RPMI8226 (cell line): ENCODE data around the gene ICE2.
"Not testable (repeated sequence)": the region's sequence is repeated elsewhere in the genome, so short reads cannot be mapped to it uniquely, and the experiment has no call there.

ENCODE experiments used
- DNase-seq: peaks from one replicate; pipeline ENCODE4 v3.0.0-alpha.2; 2015

ICE2 gene

DNA sequence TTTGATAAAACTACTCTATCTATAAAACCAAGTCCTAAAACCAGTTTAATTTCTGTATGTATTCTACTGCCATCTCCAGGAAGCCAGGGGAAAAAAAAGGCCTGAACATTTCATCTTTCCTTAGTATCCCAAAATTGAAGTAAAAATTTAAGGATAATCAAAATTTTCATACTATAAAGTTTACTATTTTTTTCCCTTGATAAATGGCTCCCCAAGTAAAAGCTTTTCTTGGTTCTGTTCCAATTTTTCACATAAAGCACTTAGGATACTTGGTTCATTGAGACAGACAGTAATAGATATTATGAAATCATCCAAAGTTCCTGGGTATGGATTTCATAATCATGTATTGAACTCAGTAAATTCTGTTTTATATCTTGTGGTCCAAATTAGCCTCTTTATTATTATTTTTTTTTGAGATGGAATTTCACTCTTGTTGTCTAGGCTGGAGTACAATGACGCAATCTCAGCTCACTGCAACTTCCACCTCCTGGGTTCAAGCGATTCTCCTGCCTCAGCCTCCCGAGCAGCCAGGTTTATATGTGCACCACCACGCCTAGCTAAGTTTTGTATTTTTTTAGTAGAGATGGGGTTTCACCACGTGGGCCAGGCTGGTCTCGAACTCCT, 34.5 kb downstream of the ICE2 start:
- no peak for DNase-seq

DNA sequence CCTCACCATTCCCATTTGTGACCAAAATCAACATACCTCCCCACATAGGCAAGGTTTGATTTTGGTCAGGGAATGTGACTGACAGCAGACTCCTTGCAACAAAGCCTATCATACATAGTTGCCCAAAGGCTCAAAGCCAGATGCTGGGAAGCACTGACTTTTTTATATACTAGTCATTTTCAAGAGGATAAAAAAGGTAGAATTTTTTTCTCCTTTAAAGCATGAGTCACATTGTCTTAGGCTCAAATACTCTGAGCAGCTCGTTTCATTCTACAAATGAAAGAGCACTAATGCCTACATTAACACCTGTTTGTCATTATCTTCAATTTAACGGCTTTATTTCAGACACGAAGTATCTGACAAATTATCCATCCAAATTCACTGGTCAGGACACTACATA, 36.2 kb downstream of the ICE2 start:
- DNase-seq = no peak

DNA sequence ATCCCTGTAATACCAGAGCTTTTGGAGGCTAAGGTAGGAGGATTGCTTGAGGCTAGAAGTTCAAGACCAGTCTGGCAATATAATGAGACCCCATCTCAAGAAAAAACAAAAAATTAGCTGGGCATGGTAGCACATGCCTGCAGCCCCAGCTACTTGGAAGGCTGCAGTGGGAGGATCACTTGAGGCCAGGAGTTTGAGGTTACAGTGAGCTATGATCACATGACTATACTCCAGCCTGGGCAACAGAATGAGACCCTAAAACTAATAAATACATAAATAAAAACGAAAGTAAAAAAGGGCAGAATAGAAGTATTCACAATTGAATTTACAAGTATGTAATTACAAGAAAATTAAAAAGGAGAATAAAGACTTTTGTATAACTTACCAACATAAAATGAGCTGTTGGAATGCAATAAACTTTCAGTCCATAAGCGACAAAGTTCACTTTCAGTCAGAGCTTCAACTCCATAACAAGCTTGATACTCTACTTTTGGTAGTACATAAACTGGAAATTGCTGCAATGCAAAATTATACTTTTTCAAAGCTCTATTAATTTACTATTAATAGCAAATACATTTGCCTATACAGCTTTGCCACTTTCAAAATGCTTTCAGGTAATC, 36.8 kb downstream of the ICE2 start:
- DNase-seq = no peak

DNA sequence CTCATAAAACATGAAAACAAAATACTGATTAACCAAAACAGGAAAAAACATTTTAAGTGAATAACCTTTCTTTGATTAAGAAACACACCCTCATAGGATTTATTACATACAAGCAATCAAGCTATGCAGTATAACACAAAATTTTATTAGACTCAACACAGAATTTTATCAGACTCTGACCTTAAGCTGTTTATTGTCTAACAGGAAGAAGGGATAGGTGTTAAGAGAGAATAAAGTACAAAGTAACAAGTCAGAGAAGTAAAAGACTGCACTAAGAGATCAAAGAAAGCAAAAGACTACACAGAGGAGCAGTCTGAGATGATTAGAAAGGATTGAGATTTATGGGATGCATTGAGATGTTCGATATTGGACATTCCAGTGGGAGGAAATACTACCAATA, 37.6 kb downstream of the ICE2 start:
- DNase-seq = no peak

DNA sequence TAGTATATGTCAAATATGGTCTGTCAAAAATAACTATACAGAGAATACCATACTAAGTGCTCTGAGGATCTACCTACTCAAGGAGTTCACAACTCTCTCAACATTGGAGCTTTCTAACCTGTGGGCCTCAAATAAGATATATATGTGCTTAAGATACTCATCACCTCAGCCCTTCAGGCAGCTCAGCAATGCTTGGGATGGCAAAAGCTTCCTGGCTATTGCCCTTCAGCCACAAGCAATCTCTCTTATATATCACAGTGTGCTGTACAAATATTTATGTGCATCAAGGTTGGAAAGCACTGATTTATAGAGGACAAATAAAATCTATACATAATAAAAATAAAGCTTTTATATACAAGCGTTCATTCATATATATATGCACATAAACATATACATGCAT, 40.3 kb downstream of the ICE2 start:
- DNase-seq = no peak

DNA sequence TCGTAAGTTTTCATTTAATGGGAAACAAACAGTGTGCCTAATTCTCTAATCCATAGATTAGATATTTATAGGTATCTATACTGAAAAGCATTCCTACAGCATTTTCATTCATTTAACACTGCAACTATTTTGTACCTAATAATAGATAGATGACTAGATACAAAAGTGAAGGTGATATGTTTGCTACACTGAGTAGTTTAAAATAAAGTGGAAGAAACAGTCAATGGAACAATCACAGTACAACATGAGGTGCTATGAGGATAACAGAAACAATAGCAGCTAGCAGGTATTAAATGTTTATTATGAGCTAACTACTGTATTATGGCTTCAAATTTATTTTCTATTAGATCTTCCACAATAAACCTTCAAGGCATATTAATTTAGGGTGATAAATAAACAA, 50.0 kb downstream of the ICE2 start:
- no peak for DNase-seq

DNA sequence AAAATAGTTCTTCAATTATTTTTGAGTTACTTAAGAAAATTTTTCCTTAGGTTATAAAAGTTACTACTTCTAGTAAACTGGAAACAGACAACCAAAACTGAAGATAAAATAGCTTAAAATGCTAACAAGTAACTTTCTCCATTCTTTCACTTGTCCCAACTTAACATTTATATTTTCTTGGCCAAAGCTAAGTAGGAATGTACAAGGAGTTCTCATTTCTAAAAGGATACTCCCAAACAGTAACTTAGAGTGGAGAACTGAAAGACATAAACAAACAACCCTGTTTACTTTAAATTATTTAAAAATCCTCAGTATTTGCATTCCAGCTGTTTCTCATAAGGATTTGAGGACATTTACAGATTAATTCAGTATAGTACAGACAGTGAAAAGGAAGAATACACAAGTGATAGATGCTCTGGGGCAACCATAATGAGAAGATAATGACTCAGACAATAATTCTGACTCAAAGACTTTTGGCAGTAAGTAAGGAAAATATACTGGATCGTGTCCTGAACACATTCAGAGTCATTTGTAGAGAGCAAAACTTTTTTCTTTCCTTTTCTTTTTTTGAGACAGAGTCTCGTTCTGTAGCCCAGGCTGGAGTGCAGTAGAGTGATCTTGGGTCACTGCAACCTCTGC, 52.0 kb downstream of the ICE2 start:
- no peak for DNase-seq

DNA sequence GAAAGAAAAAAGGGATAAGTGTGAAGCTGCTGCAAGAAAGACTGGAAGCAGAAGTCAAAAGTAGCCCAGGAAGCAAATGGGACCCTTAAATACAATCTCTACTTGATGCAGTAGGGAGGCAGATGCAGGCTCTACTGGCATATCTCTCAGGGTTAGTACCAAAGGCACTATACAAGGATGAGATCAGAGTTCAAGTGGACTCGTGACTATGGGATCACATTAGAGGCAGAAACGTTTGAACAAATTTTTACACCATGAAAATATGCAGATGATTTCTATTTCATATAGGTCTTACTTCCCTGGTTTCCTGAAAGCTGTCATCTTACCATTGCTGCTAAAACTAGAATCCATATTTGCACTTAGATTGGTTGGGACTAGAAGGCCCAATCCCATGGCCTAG, 53.5 kb downstream of the ICE2 start:
- DNase-seq = no peak

DNA sequence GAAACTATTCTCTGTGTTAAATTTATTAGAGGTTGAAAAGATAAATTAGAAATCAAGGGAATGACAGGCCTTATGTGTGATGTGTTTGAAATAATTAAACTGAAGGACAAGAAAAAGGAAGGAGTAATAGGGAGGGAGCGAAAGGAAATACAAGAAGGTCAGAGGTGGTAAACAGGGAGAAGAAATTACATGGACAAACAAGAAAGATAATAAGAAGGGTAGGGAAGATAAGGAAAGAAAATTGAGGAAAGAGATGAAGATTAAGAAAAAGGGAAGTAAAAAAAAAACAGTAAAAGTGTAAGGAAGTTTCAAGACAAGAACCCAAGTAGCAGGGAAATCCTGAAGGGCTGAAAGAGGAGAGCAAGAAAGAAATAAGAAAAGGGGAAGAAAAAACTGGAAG, 54.9 kb downstream of the ICE2 start:
- no peak for DNase-seq

DNA sequence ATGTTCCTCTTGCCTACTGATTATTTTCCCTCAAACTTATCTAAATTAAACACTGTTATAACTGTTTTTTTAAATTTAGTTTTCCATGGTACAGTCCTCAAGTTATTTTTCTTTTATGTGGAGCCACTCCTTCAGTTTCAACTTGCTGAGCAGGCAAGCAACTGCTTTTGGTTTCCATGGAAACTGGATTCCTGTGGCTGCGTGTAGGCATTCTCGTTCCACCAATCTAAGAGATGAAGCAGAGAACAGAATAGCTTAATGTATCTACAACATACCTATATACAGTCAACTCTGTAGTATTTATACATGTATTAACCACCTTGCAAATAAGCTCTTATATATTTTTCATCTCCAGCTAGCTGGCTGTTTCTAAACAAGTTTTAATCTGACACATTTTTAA, 55.4 kb downstream of the ICE2 start:
- peak; percentile 88 for DNase-seq

DNA sequence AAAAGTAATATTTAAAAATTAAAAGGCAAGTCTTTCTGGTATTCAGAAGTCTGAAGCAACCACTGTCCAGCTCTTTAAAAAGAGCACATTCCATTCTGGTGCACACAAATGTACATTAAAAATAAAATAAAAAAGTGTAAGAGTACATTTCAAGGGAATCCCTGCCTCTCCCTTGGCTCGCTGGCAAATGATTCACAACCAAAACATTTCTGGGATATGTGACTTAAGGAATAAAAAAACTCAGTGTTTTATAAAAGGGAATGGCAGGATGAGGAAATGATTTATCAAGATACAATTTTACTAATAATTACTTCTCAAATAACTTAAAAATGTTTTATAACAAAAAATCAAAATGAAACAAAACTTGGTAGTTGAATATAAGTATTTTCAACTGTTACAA, 57.4 kb downstream of the ICE2 start:
- no peak for DNase-seq

DNA sequence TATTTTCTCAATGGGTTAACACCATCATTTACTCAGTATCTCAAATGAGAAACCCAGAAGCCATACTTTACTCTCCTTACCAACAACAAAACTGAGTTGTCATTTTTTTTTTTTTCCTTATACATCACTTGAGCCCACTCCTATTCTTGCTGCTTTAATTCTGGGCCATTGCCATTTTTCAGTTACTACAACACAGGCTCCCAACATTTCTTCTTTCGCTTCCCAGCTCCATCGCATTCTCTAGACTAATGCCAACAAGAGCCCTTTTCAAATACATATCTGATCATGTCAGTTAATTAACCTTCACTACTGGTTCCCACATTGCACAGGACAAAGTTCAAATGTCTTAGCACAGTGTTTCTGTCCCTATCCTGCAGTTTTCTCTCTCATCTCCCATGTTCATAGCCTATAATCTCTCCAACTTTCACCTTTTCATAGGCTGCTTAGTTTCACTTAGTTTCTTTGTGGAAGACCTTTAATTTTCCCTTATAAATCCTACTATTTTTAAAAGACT, 58.7 kb downstream of the ICE2 start:
- DNase-seq = no peak

DNA sequence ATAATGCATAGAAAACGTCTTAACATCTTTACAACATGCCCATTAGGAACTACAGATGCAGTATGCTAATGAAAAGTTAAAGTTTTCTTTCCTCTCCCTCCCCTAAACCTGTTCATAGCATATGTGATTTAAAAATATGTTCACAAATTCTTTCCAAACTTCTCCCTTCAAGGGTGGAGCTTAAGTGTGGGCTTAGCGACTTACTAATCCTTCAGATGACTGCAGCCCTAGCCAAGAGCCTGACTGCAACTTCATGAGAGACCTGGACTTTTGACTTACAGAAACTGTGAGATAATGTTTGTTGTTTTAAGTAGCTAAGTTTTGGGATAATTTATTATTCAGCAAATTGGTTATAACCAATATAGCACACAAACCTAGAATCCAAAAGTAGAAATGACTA, 59.2 kb downstream of the ICE2 start:
- no peak for DNase-seq

DNA sequence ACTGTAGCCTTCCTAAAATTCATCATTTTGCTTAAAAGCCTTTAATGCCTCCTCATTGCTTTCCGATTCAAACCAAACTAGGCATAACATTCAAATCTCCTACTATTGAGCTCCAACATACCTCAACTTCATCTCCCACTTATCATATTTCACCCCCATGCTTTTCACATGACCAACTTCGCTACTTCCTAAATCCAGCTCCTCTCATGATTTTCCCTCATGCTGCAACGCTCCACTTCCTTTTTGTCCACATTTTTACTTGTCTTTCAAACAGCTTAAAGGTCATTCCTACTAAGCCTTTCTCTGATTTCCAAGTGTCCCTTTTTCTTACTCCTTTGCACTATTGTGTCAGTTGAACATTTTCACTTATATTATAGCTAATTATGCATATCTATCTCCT, 60.8 kb downstream of the ICE2 start:
- DNase-seq = no peak

DNA sequence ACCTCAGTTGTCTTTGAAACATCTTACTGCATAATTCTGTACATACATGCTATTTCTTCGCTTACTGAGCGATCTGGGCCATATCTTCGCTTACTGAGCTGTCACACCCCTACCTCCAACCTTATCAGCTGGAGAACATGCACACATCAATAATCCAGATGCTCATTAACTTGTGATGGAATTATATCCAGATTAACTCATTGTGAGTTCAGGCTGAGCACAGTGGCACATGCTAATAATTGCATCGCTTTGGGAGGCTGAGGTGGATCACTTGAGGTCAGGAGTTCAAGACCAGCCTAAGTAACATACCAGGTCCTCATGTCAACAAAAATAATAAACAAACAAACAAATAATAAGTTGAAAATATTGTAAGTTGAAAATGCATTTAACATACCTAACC, 61.8 kb downstream of the ICE2 start:
- DNase-seq = no peak

DNA sequence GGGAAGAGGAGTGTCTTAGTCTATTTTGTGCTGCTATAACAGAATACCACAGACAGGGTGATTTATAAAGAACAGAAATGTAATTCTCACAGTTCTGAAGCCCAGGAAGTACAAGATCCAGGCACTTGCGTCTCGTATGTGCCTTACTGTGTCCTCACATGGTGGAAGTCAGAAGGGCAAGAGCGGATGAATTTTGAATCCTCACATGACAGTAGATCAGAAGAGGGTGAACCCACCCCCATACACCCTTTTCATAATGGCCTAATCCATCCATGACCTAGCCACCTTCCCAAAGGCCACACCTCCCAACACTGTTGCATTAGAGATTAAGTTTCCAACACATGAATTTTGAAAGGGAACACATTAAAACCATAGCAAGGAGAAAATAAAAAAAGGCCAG, 62.5 kb downstream of the ICE2 start:
- no peak for DNase-seq

DNA sequence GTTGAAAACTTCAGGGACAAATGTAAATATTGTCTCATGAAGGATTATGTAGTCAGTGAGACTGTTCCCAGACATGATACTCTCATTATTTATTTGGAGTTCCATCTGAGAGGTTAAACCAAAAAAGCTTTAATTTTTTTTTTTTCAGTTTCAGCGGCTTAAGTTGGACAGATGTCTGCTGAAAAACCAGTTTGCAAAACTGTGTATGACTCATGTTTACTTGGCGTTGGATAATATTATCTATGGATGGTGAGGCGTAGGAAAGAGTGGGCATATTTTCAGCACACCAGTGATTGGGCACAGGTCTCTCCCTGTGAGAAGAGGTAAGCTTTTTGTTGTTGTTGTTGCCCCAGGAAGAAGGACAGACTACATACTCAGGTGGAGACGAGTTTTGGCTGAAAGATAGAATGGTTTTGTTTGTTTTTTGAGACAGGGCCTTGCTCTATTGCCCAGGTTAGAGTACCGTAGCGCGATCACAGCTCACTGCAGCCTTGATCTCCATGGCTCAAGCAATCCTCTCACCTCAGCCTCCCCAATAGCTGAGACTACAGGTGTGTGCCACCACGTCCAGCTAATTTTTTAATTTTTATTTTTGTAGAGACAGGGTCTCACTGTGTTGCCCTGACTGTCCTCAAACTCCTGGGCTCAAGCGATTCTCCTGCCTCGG, 64.8 kb downstream of the ICE2 start:
- DNase-seq = no peak

DNA sequence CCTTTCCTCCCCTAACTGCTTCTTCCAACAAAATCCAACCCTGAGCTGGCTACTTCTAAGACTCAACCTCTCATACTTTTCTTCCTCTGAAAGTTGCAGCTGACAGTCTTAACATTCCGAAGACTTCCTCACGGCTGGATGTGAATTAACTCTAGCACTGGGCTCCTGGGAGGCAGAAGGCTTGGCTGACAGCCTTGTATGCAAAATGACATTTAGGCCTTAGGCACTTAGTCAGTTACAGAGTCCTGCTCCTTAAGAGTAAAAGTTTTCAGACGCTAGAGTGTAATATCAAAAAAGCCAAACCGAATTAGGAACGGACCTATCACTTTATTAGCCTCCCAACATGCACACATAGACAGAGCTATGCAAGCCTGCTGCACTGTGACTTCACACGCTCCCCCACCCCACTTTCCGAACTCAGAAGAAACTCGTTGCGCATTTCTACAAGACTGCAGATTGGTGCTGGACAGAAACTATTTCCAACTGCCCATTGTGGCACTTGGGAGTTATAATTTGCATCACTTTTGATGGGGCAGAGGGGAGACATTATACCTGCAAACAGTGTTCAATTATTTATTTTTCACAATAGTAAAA, 65.6 kb downstream of the ICE2 start:
- no peak for DNase-seq

DNA sequence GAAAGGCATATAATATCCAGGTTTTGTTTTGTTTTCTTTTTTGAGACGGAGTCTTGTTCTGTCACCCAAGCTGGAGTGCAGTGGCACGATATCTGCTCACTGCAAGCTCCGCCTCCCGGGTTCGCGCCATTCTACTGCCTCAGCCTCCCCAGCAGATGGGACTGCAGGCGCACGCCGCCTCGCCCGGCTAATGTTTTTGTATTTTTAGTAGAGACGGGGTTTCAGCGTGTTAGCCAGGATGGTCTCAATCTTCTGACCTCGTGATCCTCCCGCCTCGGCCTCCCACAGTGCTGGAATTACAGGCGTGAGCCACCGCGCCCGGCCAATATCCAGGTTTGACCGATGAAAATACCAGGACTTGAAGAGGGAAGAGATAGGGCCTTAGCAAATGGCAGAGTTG, 66.1 kb downstream of the ICE2 start:
- not testable (repeated sequence) for DNase-seq

DNA sequence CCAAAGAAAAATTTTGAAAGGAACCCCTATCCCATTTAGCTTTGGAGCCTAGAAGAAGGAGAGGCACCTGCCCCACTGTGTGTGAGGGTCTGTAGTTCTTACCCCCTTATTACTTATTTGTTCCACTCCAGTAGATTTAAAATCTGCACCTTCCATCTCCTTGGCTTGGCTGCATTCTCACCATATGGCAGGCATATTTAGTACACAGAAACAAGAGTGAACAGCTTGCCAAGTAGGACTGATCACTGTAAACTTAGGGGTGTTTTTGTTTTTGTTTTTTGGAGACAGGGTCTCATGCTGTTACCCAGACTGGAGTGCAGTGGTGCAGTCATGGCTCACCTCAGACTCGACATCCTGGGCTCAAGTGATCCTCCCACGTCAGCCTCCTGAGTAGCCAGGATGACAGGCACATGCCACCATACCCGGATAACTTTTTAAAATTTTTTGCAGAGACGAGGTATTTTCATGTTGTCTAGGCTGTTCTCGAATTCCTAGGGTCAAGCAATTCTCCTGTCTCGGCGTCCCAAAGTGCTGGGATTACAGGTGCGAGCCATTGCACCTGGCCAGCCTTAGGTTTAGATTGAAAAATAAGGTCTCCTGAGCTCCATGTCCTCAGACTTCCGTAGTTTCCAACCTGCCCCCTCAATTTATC, 67.0 kb downstream of the ICE2 start:
- no peak for DNase-seq

DNA sequence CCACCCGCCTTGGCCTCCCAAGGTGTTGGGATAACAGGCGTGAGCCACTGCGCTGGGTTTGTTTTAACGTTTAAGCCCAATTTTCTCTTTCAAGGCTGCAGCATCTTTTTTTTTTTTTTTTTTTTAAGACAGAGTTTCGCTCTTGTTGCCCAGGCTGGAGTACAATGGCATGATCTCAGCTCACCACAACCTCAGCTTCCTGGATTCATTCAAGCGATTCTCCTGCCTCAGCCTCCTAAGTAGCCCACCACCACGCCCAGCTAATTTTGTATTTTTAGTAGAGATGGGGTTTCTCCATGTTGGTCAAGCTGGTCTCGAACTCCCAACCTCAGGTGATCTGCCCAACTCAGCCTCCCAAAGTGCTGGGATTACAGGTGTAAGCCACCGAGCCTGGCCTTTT, 68.6 kb downstream of the ICE2 start:
- not testable (repeated sequence) for DNase-seq

DNA sequence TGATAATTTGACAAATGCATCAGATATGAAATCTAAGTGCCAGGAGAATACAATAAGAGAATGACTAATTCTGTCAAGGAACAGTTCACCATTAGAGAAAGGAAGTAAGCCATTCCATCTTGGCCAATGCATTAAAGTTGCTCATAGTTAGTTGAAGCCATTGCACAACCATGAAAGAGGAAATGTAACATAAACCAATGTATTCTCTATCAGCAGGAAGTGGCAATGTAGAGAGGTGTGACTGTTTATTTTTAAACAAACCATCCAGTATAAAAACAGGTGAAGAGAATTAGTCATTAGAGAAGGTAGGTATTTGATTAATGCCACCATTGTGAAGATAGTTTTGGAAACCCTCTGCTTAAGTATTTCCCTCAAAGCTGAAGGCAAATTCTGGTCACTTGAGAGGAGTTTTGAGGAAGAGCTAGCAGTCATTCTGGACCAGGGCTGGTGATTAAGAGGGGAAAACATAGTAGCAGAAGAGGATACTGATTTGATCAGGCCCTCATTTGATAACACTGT, 70.4 kb downstream of the ICE2 start:
- no peak for DNase-seq

DNA sequence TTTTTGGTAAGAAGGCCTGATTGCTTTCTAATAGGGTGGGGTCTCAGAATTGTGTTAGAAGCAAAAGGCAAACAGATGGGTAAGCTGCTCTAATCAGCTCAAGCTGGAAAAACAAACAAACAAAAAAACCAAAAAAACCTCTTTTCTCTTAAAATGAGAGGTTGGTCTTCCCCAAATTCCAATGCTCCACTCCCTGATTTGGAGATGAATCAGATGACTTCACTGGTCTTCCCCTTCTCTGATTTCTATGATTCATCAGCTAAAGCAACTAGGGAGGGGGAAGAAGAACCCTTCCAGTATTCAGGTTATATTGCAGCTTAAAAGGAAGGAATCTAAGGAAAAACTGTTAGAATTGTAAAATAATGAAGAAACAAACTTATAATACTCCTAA, 71.5 kb downstream of the ICE2 start:
- no peak for DNase-seq
